ENCODE results near the gene KLHL8.

- TF ChIP-seq CTCF (IDR thresholded peaks at IDR 0.05; ENCODE audit: low read depth, low read length, poor library complexity, severe bottlenecking) (no peak), EZH2phosphoT487 (IDR thresholded peaks at IDR 0.05; ENCODE audit: borderline replicate concordance, low read length) (no peak)
Measured at GRCh38 chr4:87174672-87175071, 45.7 kb downstream of the KLHL8 start.

Data from DOHH2 (cell line).